NCI-H526 treated with DMSO at 0.1 percent for 48 hours (cell line): ENCODE data around the gene KY.

ENCODE experiments used
- DNase-seq: peaks from one replicate; lab custom pipeline; 2025; lab: John Stamatoyannopoulos, UW

Gene KY

GRCh38 chr3:134619884-134620445, 30.9 kb downstream of the KY start:
- DNase-seq, result no peak

- DNase-seq, result no peak
These were observed 31.6 kb downstream of the KY start for GRCh38 chr3:134619301-134619615.

GRCh38 chr3:134618478-134619300, 32.1 kb downstream of the KY start:
- no peak for DNase-seq

GRCh38 chr3:134617608-134618477, 33.0 kb downstream of the KY start:
- DNase-seq, result no peak

GRCh38 chr3:134615743-134616142, 35.1 kb downstream of the KY start:
- no peak for DNase-seq

GRCh38 chr3:134614955-134615354, 35.9 kb downstream of the KY start:
- DNase-seq, result no peak

GRCh38 chr3:134613006-134613520, 37.8 kb downstream of the KY start:
- no peak for DNase-seq

- no peak for DNase-seq
These were observed 39.3 kb downstream of the KY start for GRCh38 chr3:134611516-134611915.

GRCh38 chr3:134610432-134611385, 40.1 kb downstream of the KY start:
- DNase-seq, result no peak

GRCh38 chr3:134609821-134610431, 40.9 kb downstream of the KY start:
- no peak for DNase-seq

- no peak for DNase-seq
These were observed 41.9 kb downstream of the KY start for GRCh38 chr3:134608771-134609435.

GRCh38 chr3:134608023-134608770, 42.6 kb downstream of the KY start:
- DNase-seq, result no peak

GRCh38 chr3:134607054-134608022, 43.5 kb downstream of the KY start:
- DNase-seq, result no peak

GRCh38 chr3:134606033-134607025, 44.5 kb downstream of the KY start:
- DNase-seq, result no peak

- DNase-seq, result no peak
These were observed 45.3 kb downstream of the KY start for GRCh38 chr3:134605556-134605955.

GRCh38 chr3:134603956-134604355, 46.9 kb downstream of the KY start:
- DNase-seq, result no peak

- DNase-seq, result no peak
These were observed 47.3 kb downstream of the KY start for GRCh38 chr3:134603480-134603879.
